HepG2 (cell line): Measurements from ENCODE around the gene SRF. TPM values are rescaled to one million over a fixed set of nuclear protein-coding genes. Genes with fewer than 3 reads are reported as not detected.
A peak's percentile ranks its signal among the peaks of the same experiment; 100 is the strongest.

ENCODE experiments used
- KDM2A ChIP-seq: sonication (generic); formaldehyde crosslinking; IDR thresholded peaks from 2 replicates; pipeline ENCODE4 v1.4.0; 2020; ENCODE audit warnings: low read depth, missing genetic modification reagents, borderline replicate concordance
- KDM5A ChIP-seq: fragments of 200-600 bp; sonication (generic); IDR thresholded peaks from 2 replicates; pipeline ENCODE4 v1.7.0; 2018; ENCODE audit warnings: antibody characterized with exemption, mild to moderate bottlenecking, low read length, borderline replicate concordance
- KIAA2018 ChIP-seq: sonication (generic); formaldehyde crosslinking; IDR thresholded peaks from 2 replicates; pipeline ENCODE4 v1.5.0; 2020; ENCODE audit warnings: mild to moderate bottlenecking, missing genetic modification reagents, borderline replicate concordance
- LCORL ChIP-seq, 2 experiments: fragments of 450-650 bp in 1 of 2; sonication (generic) in 1 of 2; formaldehyde crosslinking in 1 of 2; IDR thresholded peaks; 2 replicates each; pipeline versions ENCODE4 v1.5.0 to v1.6.1; 2017 to 2020; ENCODE audit warnings: antibody characterized with exemption in 1 of 2, missing genetic modification reagents in 1 of 2
- LRRFIP1 ChIP-seq: sonication (generic); formaldehyde crosslinking; conservative IDR thresholded peaks from 2 replicates; pipeline ENCODE4 v1.4.0; 2020; ENCODE audit warnings: missing genetic modification reagents
- MTF2 ChIP-seq: sonication (generic); formaldehyde crosslinking; IDR thresholded peaks from 2 replicates; pipeline ENCODE4 v1.5.0; 2020; ENCODE audit warnings: missing genetic modification reagents, borderline replicate concordance
- POGK ChIP-seq: sonication (generic); formaldehyde crosslinking; conservative IDR thresholded peaks from 2 replicates; pipeline ENCODE4 v1.8.0; 2022; ENCODE audit warnings: mild to moderate bottlenecking, moderate library complexity, missing genetic modification reagents
- RFXAP ChIP-seq: sonication (generic); formaldehyde crosslinking; IDR thresholded peaks from 2 replicates; pipeline ENCODE4 v1.4.0; 2020; ENCODE audit warnings: missing genetic modification reagents, borderline replicate concordance
- RXRB ChIP-seq: IDR thresholded peaks from 2 replicates; pipeline ENCODE4 v1.6.1; 2016; ENCODE audit warnings: borderline replicate concordance, missing genetic modification reagents, missing compliant biosample characterization
- THAP11 ChIP-seq: IDR thresholded peaks from 2 replicates; pipeline ENCODE4 v1.6.1; 2016; ENCODE audit warnings: missing biosample characterization, missing genetic modification reagents
- ZNF124 ChIP-seq: sonication (generic); formaldehyde crosslinking; IDR thresholded peaks from 2 replicates; pipeline ENCODE4 v1.4.0; 2020; ENCODE audit warnings: missing genetic modification reagents
- ZNF33A ChIP-seq: sonication (generic); formaldehyde crosslinking; IDR thresholded peaks from 2 replicates; pipeline ENCODE4 v1.5.1; 2020; ENCODE audit warnings: missing genetic modification reagents, mild to moderate bottlenecking, moderate library complexity, borderline replicate concordance
- ZNF367 ChIP-seq: sonication (generic); formaldehyde crosslinking; IDR thresholded peaks from 2 replicates; pipeline ENCODE4 v1.4.0; 2020; ENCODE audit warnings: missing genetic modification reagents, borderline replicate concordance
- ZNF547 ChIP-seq: sonication (generic); formaldehyde crosslinking; IDR thresholded peaks from 2 replicates; pipeline ENCODE4 v1.5.1; 2020; ENCODE audit warnings: mild to moderate bottlenecking, missing genetic modification reagents
- ZNF549 ChIP-seq: sonication (generic); formaldehyde crosslinking; IDR thresholded peaks from 2 replicates; pipeline ENCODE4 v1.5.0; 2020; ENCODE audit warnings: missing genetic modification reagents
- ZNF7 ChIP-seq: IDR thresholded peaks from 2 replicates; pipeline ENCODE4 v1.6.1; 2016; ENCODE audit warnings: missing biosample characterization, missing genetic modification reagents
- polyA plus RNA-seq, 8 experiments: library from polyadenylated mRNA; depleted of rRNA in 3 of 8; stranded (reverse) in 7 of 8; unstranded in 1 of 8; fragments of >200 nt; fragmentation: Illumina TruSeq in 4 of 8; extraction: Trizol in 4 of 8; gene quantifications; 2 replicates each; pipeline versions ENCODE4 v1.2.1 to v1.2.3, GENCODE V29; 2011 to 2016; ENCODE audit warnings: low read depth in 4 of 8, missing spikeins in 1 of 8, mixed read lengths in 1 of 8; ENCODE audit not compliant: insufficient read depth in 1 of 8
- total RNA-seq, 5 experiments: library from RNA; depleted of rRNA; stranded (reverse); fragments of >200 nt; fragmentation: Illumina TruSeq; extraction: Trizol; gene quantifications; 2 replicates each; pipeline ENCODE4 v1.2.3, GENCODE V29; 2016; ENCODE audit warnings: low read depth in 1 of 5

Gene SRF
- total and polyA plus RNA-seq, 2 of the 13 experiments (the other 11 are each of a cell fraction or from before 2014, with no cell fraction given): 25.5 to 44.1 TPM

- 0 out of 2 replicates have a peak, but pooled peaks have one; percentile 15 for TF ChIP-seq POGK
- peak; percentile 80; the same call in 1 of the 2 replicates for TF ChIP-seq KDM5A
- peak; percentile 84 for TF ChIP-seq RFXAP
- no peak for TF ChIP-seq MTF2 (CRISPR knock-in tag)
- peak; percentile 78 for TF ChIP-seq THAP11 (CRISPR knock-in tag)
- TF ChIP-seq LCORL (IDR thresholded peaks at IDR 0.05): peak; percentile 34; the same call in 1 of the 2 replicates
- no peak for TF ChIP-seq LCORL (CRISPR knock-in tag; IDR thresholded peaks at IDR 0.05)
- TF ChIP-seq ZNF547 (CRISPR knock-in tag): peak; percentile 90
- no peak for TF ChIP-seq ZNF124
- TF ChIP-seq ZNF549 (CRISPR knock-in tag): no peak
- peak; percentile 75; the same call in 1 of the 2 replicates for TF ChIP-seq ZNF367
- TF ChIP-seq KDM2A (CRISPR knock-in tag): peak; percentile 19; the same call in 1 of the 2 replicates
- TF ChIP-seq RXRB: peak; percentile 31
- no peak for TF ChIP-seq ZNF33A
- no peak for TF ChIP-seq KIAA2018 (CRISPR knock-in tag)
- no peak for TF ChIP-seq LRRFIP1 (CRISPR knock-in tag)
- TF ChIP-seq ZNF7 (CRISPR knock-in tag): no peak
These were observed at the start of gene SRF (continued) for GRCh38 chr6:43170931-43171706.
